GM20000 (cell line): Measurements from ENCODE around the gene CD34.

Experiments
- DNase-seq: peaks from one replicate; pipeline ENCODE4 v3.0.0; 2012; ENCODE audit warnings: low spot score
- CTCF ChIP-seq: IDR thresholded peaks from 2 replicates; pipeline ENCODE4 v1.5.1; 2012; ENCODE audit warnings: mild to moderate bottlenecking, control low read depth; ENCODE audit errors: extremely low read depth, missing control alignments

CD34 gene

GRCh38 chr1:207888652-207889051 is 22.3 kb downstream of the CD34 start:
- DNase-seq, result no peak
- TF ChIP-seq CTCF, result no peak

GRCh38 chr1:207887542-207888201 is 23.3 kb downstream of the CD34 start:
- no peak for TF ChIP-seq CTCF
- no peak for DNase-seq

- DNase-seq, result no peak
Observed at GRCh38 chr1:207886227-207886626, 24.7 kb downstream of the CD34 start.

GRCh38 chr1:207885129-207886032 is 25.5 kb downstream of the CD34 start:
- DNase-seq, result peak; percentile 78

More at GRCh38 chr1:207886227-207886626, 24.7 kb downstream of the CD34 start:
- TF ChIP-seq CTCF, result no peak

GRCh38 chr1:207884266-207885029 is 26.5 kb downstream of the CD34 start:
- no peak for DNase-seq
- no peak for TF ChIP-seq CTCF

More at GRCh38 chr1:207885129-207886032, 25.5 kb downstream of the CD34 start:
- TF ChIP-seq CTCF, result peak; percentile 86

GRCh38 chr1:207883660-207884250 is 27.2 kb downstream of the CD34 start:
- no peak for DNase-seq
- TF ChIP-seq CTCF, result no peak
